HuH-7.5 (cell line): Measurements from ENCODE around the gene HELZ2.
"Not testable (repeated sequence)": the region's sequence is repeated elsewhere in the genome, so short reads cannot be mapped to it uniquely, and the experiment has no call there.

ENCODE experiments used
- DNase-seq: peaks from one replicate; pipeline ENCODE4 v3.0.0; 2011; ENCODE audit warnings: low spot score

The HELZ2 gene, protein sequence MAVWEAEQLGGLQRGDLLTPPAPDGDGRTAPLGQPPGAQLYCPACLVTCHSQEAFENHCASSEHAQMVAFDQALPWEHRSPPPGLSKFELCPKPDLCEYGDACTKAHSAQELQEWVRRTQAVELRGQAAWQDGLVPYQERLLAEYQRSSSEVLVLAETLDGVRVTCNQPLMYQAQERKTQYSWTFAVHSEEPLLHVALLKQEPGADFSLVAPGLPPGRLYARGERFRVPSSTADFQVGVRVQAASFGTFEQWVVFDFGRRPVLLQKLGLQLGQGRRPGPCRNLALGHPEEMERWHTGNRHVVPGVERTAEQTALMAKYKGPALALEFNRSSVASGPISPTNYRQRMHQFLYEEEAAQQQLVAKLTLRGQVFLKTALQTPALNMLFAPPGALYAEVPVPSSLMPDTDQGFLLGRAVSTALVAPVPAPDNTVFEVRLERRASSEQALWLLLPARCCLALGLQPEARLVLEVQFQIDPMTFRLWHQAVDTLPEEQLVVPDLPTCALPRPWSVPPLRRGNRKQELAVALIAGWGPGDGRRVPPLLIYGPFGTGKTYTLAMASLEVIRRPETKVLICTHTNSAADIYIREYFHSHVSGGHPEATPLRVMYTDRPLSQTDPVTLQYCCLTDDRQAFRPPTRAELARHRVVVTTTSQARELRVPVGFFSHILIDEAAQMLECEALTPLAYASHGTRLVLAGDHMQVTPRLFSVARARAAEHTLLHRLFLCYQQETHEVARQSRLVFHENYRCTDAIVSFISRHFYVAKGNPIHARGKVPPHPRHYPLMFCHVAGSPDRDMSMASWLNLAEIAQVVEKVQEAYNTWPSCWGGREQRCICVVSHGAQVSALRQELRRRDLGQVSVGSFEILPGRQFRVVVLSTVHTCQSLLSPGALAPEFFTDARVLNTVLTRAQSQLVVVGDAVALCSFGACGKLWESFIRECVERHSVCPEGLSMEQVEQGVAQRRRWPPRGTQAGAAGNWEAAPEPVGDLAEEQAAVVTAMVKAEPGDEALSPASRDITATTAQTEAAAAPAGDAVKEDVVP (N-terminal part only)

GRCh38 chr20:63574156-63574828 lies at the start of gene HELZ2:
HELZ2 (minus strand) TSS chr20:63574239; CDS start chr20:63572385, 1,854 bp downstream.
- DNase-seq: peak; percentile 92

DNA sequence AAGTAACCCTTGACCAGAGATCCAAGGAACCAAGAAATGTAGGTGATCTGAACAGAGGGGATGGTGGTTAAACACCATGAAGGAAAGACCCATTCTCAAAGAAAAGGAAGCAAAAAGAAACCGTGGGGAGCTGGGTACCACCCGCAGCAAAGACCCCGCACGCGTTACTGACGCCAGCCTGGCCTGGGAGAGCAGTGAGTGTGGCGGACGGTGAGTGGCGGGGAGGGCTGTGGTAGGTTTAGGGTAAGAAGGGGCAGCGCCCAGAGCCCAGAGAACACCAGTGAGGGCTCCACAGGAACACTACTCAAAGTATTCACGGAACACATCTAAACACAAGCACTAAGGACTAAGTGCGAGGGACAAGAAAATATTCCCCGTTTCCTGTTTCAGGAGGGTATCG lies 48.7 kb upstream of the HELZ2 start:
- DNase-seq: no peak

DNA sequence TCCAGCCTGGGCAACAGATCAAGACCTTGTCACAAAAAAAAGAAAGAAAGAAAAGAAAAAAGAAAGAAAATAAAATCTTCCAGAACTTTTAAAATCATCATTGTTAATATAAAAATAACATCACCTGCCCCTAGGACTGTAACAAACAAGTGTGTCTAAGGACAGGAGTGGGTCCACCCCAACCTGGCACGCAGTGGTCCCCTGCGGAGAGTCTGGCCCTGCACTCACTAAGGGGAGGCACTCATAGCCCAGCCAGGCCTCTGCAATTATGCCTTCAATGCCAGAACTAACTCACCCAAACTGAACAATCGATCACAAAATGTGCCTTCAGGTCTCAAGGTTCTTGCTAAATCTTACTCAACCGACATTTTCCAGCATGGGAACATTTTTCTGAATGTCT lies 48.1 kb upstream of the HELZ2 start:
- no peak for DNase-seq

- DNase-seq: no peak
Measured at GRCh38 chr20:63620991-63621390, 47.0 kb upstream of the HELZ2 start.

DNA sequence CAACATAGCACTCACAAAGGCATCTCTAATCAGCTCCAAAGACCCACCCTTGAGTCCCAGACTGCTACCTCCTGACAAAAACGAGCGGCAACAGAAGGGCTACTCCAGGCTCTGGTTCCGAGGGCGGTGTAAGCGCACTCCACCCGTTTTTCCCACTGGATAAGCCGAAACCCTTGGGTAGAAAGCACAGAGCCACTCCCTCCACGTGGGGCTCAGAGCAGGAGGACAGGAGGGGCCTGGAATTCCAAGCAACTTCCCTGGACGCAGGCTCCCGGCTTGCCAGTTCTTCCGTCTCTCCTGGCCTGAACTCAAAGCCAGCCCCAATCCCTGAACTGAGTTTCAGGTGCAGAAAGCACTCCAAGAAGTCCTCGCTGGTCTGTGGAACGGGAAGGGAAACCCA lies 45.5 kb upstream of the HELZ2 start:
- DNase-seq: no peak

- DNase-seq: no peak
Measured at GRCh38 chr20:63619086-63619485, 45.0 kb upstream of the HELZ2 start.

DNA sequence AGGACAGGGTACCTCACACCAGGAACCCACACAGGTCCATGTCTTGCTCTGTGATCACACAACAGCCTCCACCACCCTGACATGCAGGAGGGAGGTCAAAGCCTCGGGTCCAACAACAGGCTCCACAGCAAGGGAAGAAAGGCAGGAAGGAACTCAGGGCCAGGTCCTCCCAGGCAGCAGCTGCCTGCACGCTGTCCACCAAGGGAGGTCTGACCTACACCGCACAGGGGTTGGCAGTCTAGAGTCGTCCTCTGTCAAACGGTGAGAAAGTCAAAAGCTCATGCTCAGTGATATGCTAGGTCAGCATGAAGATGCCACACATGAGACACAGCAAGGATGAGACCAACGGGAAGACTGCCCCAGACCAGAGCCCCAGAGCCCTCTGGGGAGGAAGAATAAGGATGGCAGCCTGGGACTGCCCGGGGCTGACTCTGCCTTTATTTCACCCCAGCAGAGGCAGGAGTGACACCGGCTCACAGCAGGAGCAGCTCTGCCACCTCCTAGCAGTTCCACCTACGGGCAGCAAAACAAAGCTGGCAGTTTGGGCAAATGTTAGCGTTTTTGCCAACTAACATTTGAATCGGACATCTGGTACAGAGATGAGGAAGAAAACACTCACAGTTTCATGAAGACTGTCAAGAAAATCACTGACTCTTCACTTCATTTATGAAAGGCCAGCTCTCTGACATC lies 44.4 kb upstream of the HELZ2 start:
- no peak for DNase-seq

DNA sequence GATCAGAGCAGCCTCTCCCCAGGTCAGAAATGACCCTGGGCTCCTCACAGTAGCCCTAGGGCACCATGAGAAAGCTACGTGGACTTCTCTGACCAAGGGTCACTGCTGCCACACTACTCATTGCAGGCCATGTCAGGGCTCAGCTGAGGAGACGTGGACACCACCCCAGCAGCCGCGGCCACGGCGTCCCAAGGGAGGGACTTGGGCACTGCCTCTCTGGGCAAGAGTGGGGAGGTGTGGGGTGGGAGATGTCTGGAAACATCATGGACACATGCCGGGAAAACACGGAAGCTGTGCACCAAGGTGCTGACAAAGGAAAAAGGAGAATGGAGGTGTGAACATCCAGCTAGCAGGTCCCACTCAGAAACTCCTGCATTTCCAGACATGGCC lies 43.8 kb upstream of the HELZ2 start:
- DNase-seq: no peak

GRCh38 chr20:63617092-63617875 lies 43.2 kb upstream of the HELZ2 start:
- DNase-seq: no peak

DNA sequence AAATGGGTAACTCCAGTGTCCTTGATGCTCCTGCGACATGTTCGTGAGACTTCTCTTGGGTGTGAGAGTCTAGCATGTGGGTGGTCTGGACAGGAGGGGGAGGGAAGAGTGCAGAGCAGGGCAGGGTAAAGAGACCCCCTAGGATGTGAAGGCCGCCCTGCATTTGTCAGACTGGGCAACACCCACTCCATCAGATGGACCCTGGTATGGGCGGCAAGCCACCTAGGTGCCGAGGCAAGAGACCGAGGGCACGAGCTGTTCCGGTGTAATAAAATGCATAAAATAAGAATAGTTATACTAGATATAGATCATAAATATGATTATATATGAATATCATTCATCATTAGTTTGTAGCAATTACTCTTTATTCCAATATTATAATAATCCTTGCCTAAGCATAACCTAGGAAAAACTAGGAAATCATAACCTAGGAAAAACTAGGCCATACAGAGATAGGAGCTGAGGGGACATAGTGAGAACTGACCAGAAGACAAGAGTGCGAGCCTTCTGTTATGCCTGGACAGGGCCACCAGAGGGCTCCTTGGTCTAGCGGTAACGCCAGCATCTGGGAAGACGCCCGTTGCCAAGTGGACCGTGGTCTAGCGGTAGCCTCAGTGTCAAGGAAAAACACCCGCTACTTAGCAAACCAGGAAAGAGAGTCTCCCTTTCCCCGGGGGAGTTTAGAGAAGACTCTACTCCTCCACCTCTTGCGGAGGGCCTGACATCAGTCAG lies 40.0 kb upstream of the HELZ2 start:
- DNase-seq: not testable (repeated sequence)

GRCh38 chr20:63612276-63612931 lies 38.4 kb upstream of the HELZ2 start:
- no peak for DNase-seq

- no peak for DNase-seq
Measured at GRCh38 chr20:63611646-63612045, 37.6 kb upstream of the HELZ2 start.

GRCh38 chr20:63610581-63611435 lies 36.8 kb upstream of the HELZ2 start:
- DNase-seq: no peak

DNA sequence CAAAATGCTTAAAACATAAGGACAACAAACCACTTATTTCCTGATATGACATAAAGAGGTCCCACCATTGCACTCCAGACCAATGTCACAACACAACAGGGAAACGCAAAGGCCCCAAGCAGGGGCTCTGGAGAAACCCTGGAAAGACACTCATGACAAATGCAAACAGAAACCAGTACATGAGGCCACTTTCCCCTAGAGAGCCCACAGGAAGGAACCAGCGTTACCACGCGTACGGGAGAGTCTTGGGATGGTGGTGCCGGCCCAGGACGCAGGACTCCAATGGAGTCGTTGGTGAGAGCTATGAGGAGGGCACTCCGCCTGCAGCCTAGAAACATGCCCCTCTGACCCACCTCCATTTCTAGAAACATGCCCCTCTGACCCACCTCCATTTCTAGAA lies 32.6 kb upstream of the HELZ2 start:
- DNase-seq: no peak

DNA sequence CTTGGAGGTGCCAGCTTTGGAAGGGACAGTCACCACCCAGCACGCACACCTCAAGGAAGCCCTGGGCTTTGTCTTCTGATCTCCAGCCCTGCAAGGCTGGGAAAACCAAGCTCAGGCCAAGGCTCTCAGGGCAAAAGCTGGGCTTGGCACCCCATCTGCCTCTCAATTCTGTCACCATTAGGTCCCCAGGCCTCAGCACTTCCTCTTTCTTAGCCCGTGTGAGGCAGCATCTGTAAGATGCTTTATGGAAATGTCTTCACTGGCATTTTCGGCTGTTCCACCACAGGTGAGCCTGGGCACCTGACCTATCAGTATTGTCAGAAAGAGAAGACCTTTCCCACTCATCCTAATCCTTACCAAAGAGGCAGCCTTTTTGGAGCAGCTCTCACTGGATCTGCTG lies 28.3 kb upstream of the HELZ2 start:
- no peak for DNase-seq

DNA sequence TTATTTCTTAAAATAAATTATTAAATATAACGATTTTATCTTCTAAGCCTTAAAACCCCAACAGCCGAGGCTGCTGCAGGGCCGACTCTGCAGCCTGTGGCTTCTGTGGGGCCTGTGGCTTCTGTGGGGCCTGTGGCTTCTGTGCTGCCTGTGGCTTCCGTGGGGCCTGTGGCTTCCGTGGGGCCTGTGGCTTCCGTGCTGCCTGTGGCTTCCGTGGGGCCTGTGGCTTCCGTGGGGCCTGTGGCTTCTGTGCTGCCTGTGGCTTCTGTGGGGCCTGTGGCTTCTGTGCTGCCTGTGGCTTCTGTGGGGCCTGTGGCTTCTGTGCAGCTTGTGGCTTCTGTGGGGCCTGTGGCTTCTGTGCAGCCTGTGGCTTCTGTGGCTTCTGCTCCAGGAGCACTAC lies 27.6 kb upstream of the HELZ2 start:
- not testable (repeated sequence) for DNase-seq

GRCh38 chr20:63599396-63600050 lies 25.5 kb upstream of the HELZ2 start:
- DNase-seq: no peak
